Naive thymus-derived CD4-positive, alpha-beta T cell (primary cell): ENCODE results near the gene PNRC1. TPM values are rescaled to one million over a fixed set of nuclear protein-coding genes. Genes with fewer than 3 reads are reported as not detected.
A peak's percentile ranks its signal among the peaks of the same experiment; 100 is the strongest.

ENCODE experiments used
- ATAC-seq: fragments of 150-1000 bp; cut with Tn5 transposase; 2 replicates; pipeline ENCODE4 v1.10.0; 2021; ENCODE audit warnings: mild to moderate bottlenecking, moderate library complexity
- CTCF ChIA-PET: fragments of 350-600 bp; sonication (Branson Sonifier 250); formaldehyde crosslinking; loops from one replicate; lab custom pipeline; 2021; ENCODE audit warnings: antibody characterized with exemption; lab: Charles Lee
- POLR2A ChIA-PET: fragments of 350-600 bp; sonication (Branson Sonifier 250); formaldehyde crosslinking; loops from one replicate; lab custom pipeline; 2021; ENCODE audit warnings: antibody characterized with exemption, inconsistent platforms; lab: Charles Lee
- DNase-seq, 9 donors: peaks; one replicate each; pipeline versions ENCODE4 v3.0.0 to v3.0.0-alpha.2; 2020 to 2022; ENCODE audit warnings: mixed read lengths in 1 of 9
- H3K27ac ChIP-seq: one replicate; pipeline ENCODE4 v1.7.0; 2013; ENCODE audit warnings: mild to moderate bottlenecking, low read depth, low read length, moderate library complexity
- H3K27me3 ChIP-seq, 2 donors: one replicate each; pipeline ENCODE4 v1.7.0; 2013; ENCODE audit warnings: low read length in 2 of 2, mild to moderate bottlenecking in 2 of 2, moderate library complexity in 2 of 2; ENCODE audit not compliant: control insufficient read depth in 2 of 2, insufficient read depth in 2 of 2
- H3K36me3 ChIP-seq, 3 experiments: 1 replicate in 2 of 3; 2 replicates in 1 of 3; pipeline ENCODE4 v1.7.0; 2013; ENCODE audit warnings: low read length in 3 of 3, mild to moderate bottlenecking in 3 of 3, moderate library complexity in 1 of 3; ENCODE audit not compliant: insufficient read depth in 3 of 3, control insufficient read depth in 2 of 3
- H3K4me1 ChIP-seq, 2 donors: one replicate each; pipeline ENCODE4 v1.7.0; 2013; ENCODE audit warnings: low read length in 2 of 2, mild to moderate bottlenecking in 2 of 2, moderate library complexity in 1 of 2; ENCODE audit not compliant: control insufficient read depth in 2 of 2, insufficient read depth in 2 of 2
- H3K4me3 ChIP-seq: 2 replicates; pipeline ENCODE4 v1.7.0; 2013; ENCODE audit warnings: mild to moderate bottlenecking, low read length
- H3K9me3 ChIP-seq, 3 experiments: 1 replicate in 2 of 3; 2 replicates in 1 of 3; pipeline ENCODE4 v1.7.0; 2013; ENCODE audit warnings: low read length in 3 of 3; ENCODE audit not compliant: control insufficient read depth in 2 of 3
- H3K27ac Mint-ChIP-seq, 9 donors: one replicate each; pipeline ENCODE4 v1.8.0; 2020 to 2022; ENCODE audit warnings: mixed read lengths in 9 of 9, mild to moderate bottlenecking in 8 of 9, moderate library complexity in 5 of 9, inconsistent platforms in 2 of 9
- H3K27me3 Mint-ChIP-seq, 5 donors: one replicate each; pipeline ENCODE4 v1.8.0; 2021 to 2022; ENCODE audit warnings: mixed read lengths in 5 of 5, mild to moderate bottlenecking in 1 of 5
- H3K36me3 Mint-ChIP-seq, 5 donors: one replicate each; pipeline ENCODE4 v1.8.0; 2020 to 2022; ENCODE audit warnings: mixed read lengths in 5 of 5, mild to moderate bottlenecking in 3 of 5, inconsistent platforms in 1 of 5
- H3K4me1 Mint-ChIP-seq, 7 donors: one replicate each; pipeline ENCODE4 v1.8.0; 2020 to 2022; ENCODE audit warnings: mixed read lengths in 7 of 7, mild to moderate bottlenecking in 3 of 7, inconsistent platforms in 1 of 7
- H3K4me3 Mint-ChIP-seq, 10 donors: one replicate each; pipeline ENCODE4 v1.8.0; 2020 to 2022; ENCODE audit warnings: mild to moderate bottlenecking in 10 of 10, mixed read lengths in 10 of 10, moderate library complexity in 6 of 10, inconsistent platforms in 2 of 10
- H3K9me3 Mint-ChIP-seq, 11 donors: one replicate each; pipeline ENCODE4 v1.8.0; 2020 to 2022; ENCODE audit warnings: mixed read lengths in 11 of 11, mild to moderate bottlenecking in 4 of 11, inconsistent platforms in 1 of 11, moderate library complexity in 1 of 11
- intact Hi-C, 2 donors: fragments of 100-400 bp; cut with micrococcal nuclease; formaldehyde crosslinking; loops; one replicate each; pipeline ENCODE4 v1.15.1; 2023
- polyA plus RNA-seq, 2 donors: library from polyadenylated mRNA; unstranded; fragments of 300-500 nt; fragmentation: Illumina TruSeq; gene quantifications; one replicate each; pipeline ENCODE4 v1.2.3, GENCODE V29; 2021
- total RNA-seq, 6 experiments: library from RNA in 5 of 6; stranded (reverse) in 5 of 6; gene quantifications; 1 replicate in 5 of 6; 2 replicates in 1 of 6; pipeline ENCODE4 v1.2.3 and lab custom pipeline; 2021 to 2026

PNRC1 gene
- total and polyA plus RNA-seq, 7 experiments from 2014 or later, result 108 to 822 (median 763) TPM

- POLR2A ChIA-PET, result interaction anchor here (0.5 to 8.4 kb wide), 7 partner anchors 8 to 556 kb away, joined by 3 to 90 read pairs (median 6); partner anchors contain the start of gene UBE2J1
- intact Hi-C loops, result loop anchor here (5.0 kb wide), 2 partner anchors 1503 to 1677 kb away; partner anchors contain the start of genes CFAP206 (in 2 of the 2) and MAP3K7 (in 1 of the 2)
- H3K27ac ChIP-seq, result no peak overlapping the region
- peaks cover 0 to 18% (median 0%) of the 10 kb centered on the region in 11 donors for H3K9me3 Mint-ChIP-seq
- H3K9me3 ChIP-seq, result no peaks in the 10 kb centered on the region
- peak overlapping the region; percentile 7 to 92 (median 83) for H3K27ac Mint-ChIP-seq
- peaks cover 39 to 66% (median 56%) of the 10 kb centered on the region in 7 donors for H3K4me1 Mint-ChIP-seq
- peaks cover 20 to 24% of the 10 kb centered on the region in 2 donors for H3K4me1 ChIP-seq
- CTCF ChIA-PET, result interaction anchor here (0.6 to 2.4 kb wide), 4 partner anchors 12 to 1211 kb away, joined by 3 to 6 read pairs (median 3); no protein-coding TSS in a partner anchor
- peaks cover 0 to 4% (median 0%) of the 10 kb centered on the region in 5 donors for H3K27me3 Mint-ChIP-seq
- no peak overlapping the region for H3K4me3 ChIP-seq
- H3K27me3 ChIP-seq, result no peaks in the 10 kb centered on the region
- H3K36me3 Mint-ChIP-seq, result peaks cover 13 to 42% (median 30%) of the 10 kb centered on the region in 5 donors
- peak overlapping the region; percentile 16 to 99 (median 76) for H3K4me3 Mint-ChIP-seq
- peak in 3 of 9 donors; percentile 4 to 20 (median 6) for DNase-seq
- ATAC-seq, result no peak
- H3K36me3 ChIP-seq, result peaks cover 8 to 36% (median 23%) of the 10 kb centered on the region in 3 experiments
These were observed 4.0 kb downstream of the PNRC1 start for GRCh38 chr6:89084542-89084941.

- H3K4me1 Mint-ChIP-seq, result peaks cover 38 to 70% (median 61%) of the 10 kb centered on the region in 7 donors
- ATAC-seq (no peak), DNase-seq (peak in 3 of 9 donors; percentile 12 to 26 (median 18))
- H3K4me3 Mint-ChIP-seq, result peak overlapping the region; percentile 16 to 99 (median 76)
- H3K27ac Mint-ChIP-seq, result peak overlapping the region; percentile 7 to 92 (median 83)
- H3K27me3 ChIP-seq, result no peaks in the 10 kb centered on the region
- H3K9me3 Mint-ChIP-seq, result peaks cover 0 to 18% (median 0%) of the 10 kb centered on the region in 11 donors
- no peaks in the 10 kb centered on the region for H3K9me3 ChIP-seq
- ChIA-PET POLR2A (interaction anchor here (0.6 to 8.4 kb wide), 6 partner anchors 8 to 903 kb away, joined by 4 to 90 read pairs (median 6); partner anchors contain the start of gene UBE2J1), CTCF (interaction anchor here (0.6 to 0.7 kb wide), 3 partner anchors 26 to 1211 kb away, joined by 3 read pairs; no protein-coding TSS in a partner anchor)
- H3K36me3 Mint-ChIP-seq, result peaks cover 13 to 42% (median 30%) of the 10 kb centered on the region in 5 donors
- no peak overlapping the region for H3K4me3 ChIP-seq
- no peak overlapping the region for H3K27ac ChIP-seq
- peaks cover 0 to 4% (median 0%) of the 10 kb centered on the region in 5 donors for H3K27me3 Mint-ChIP-seq
- peaks cover 20 to 24% of the 10 kb centered on the region in 2 donors for H3K4me1 ChIP-seq
- intact Hi-C loops, result loop anchor here (5.0 kb wide), 2 partner anchors 1502 to 1678 kb away; partner anchors contain the start of genes CFAP206 (in 2 of the 2) and MAP3K7 (in 1 of the 2)
- H3K36me3 ChIP-seq, result peaks cover 8 to 36% (median 23%) of the 10 kb centered on the region in 3 experiments
These were observed 4.4 kb downstream of the PNRC1 start for GRCh38 chr6:89084954-89085353.

- peaks cover 8 to 35% (median 23%) of the 10 kb centered on the region in 3 experiments for H3K36me3 ChIP-seq
- Mint-ChIP-seq H3K9me3 (peaks cover 0 to 15% (median 0%) of the 10 kb centered on the region in 11 donors), H3K4me3 (peak overlapping the region in 6 of 10 donors; percentile 16 to 99 (median 50)), H3K4me1 (peaks cover 39 to 77% (median 66%) of the 10 kb centered on the region in 7 donors), H3K27me3 (peaks cover 0 to 1% (median 0%) of the 10 kb centered on the region in 5 donors), H3K27ac (peak overlapping the region in 8 of 9 donors; percentile 7 to 92 (median 68)), H3K36me3 (peaks cover 13 to 42% (median 32%) of the 10 kb centered on the region in 5 donors)
- CTCF ChIA-PET, result interaction anchor here (0.7 kb wide), 1 partner anchor 26 kb away, joined by 3 read pairs; no protein-coding TSS in a partner anchor
- intact Hi-C loops, result no loop called here
- peaks cover 20 to 24% of the 10 kb centered on the region in 2 donors for H3K4me1 ChIP-seq
- peak in 3 of 9 donors; percentile 16 to 18 (median 18) for DNase-seq
- H3K4me3 ChIP-seq, result no peak overlapping the region
- H3K27ac ChIP-seq, result no peak overlapping the region
- H3K27me3 ChIP-seq, result no peaks in the 10 kb centered on the region
- POLR2A ChIA-PET, result interaction anchor here (0.6 to 8.4 kb wide), 6 partner anchors 9 to 902 kb away, joined by 3 to 90 read pairs (median 6); partner anchors contain the start of gene UBE2J1
- no peaks in the 10 kb centered on the region for H3K9me3 ChIP-seq
- no peak for ATAC-seq
These were observed 5.1 kb downstream of the PNRC1 start for GRCh38 chr6:89085409-89086205.

GRCh38 chr6:89087881-89088280 is 7.3 kb downstream of the PNRC1 start:
- Mint-ChIP-seq H3K27me3 (no peaks in the 10 kb centered on the region), H3K4me1 (peaks cover 37 to 73% (median 63%) of the 10 kb centered on the region in 7 donors), H3K27ac (peak overlapping the region in 5 of 9 donors; percentile 3 to 60 (median 19)), H3K4me3 (no peak overlapping the region), H3K36me3 (peaks cover 9 to 36% (median 29%) of the 10 kb centered on the region in 5 donors), H3K9me3 (peaks cover 0 to 2% (median 0%) of the 10 kb centered on the region in 11 donors)
- Histone ChIP-seq H3K27me3 (no peaks in the 10 kb centered on the region), H3K4me3 (no peak overlapping the region), H3K4me1 (peaks cover 19 to 21% of the 10 kb centered on the region in 2 donors), H3K36me3 (peaks cover 8 to 24% (median 23%) of the 10 kb centered on the region in 3 experiments), H3K9me3 (no peaks in the 10 kb centered on the region), H3K27ac (no peak overlapping the region)
- ATAC-seq (no peak), DNase-seq (no peak)
- intact Hi-C loops, result no loop called here
- ChIA-PET POLR2A (no interaction called here), CTCF (no interaction called here)

GRCh38 chr6:89098461-89098860 is 17.9 kb downstream of the PNRC1 start:
- ATAC-seq, result no peak
- POLR2A ChIA-PET, result interaction anchor here (1.9 kb wide), 1 partner anchor 14 kb away, joined by 6 read pairs; no protein-coding TSS in a partner anchor

GRCh38 chr6:89100114-89100513 is 19.6 kb downstream of the PNRC1 start:
- no peak overlapping the region for H3K27ac Mint-ChIP-seq
- ChIA-PET POLR2A (interaction anchor here (1.3 kb wide), 1 partner anchor 20 kb away, joined by 5 read pairs; the partner anchor contains the start of gene PNRC1), CTCF (interaction anchor here (0.7 kb wide), 1 partner anchor 24 kb away, joined by 3 read pairs; no protein-coding TSS in a partner anchor)

More at GRCh38 chr6:89098461-89098860, 17.9 kb downstream of the PNRC1 start:
- H3K9me3 Mint-ChIP-seq, result no peaks in the 10 kb centered on the region
- H3K27ac Mint-ChIP-seq, result no peak overlapping the region
- H3K4me3 Mint-ChIP-seq, result no peak overlapping the region
- Histone ChIP-seq H3K4me1 (no peaks in the 10 kb centered on the region), H3K4me3 (no peak overlapping the region), H3K27me3 (no peaks in the 10 kb centered on the region), H3K27ac (no peak overlapping the region), H3K9me3 (no peaks in the 10 kb centered on the region), H3K36me3 (no peaks in the 10 kb centered on the region)
- intact Hi-C loops, result no loop called here
- DNase-seq, result no peak
- peaks cover 0 to 7% (median 1%) of the 10 kb centered on the region in 5 donors for H3K36me3 Mint-ChIP-seq
- peaks cover 0 to 4% (median 0%) of the 10 kb centered on the region in 7 donors for H3K4me1 Mint-ChIP-seq
- CTCF ChIA-PET, result no interaction called here
- peaks cover 0 to 4% (median 0%) of the 10 kb centered on the region in 5 donors for H3K27me3 Mint-ChIP-seq

More at GRCh38 chr6:89100114-89100513, 19.6 kb downstream of the PNRC1 start:
- Histone ChIP-seq H3K4me1 (no peaks in the 10 kb centered on the region), H3K36me3 (no peaks in the 10 kb centered on the region), H3K9me3 (no peaks in the 10 kb centered on the region), H3K27me3 (no peaks in the 10 kb centered on the region), H3K27ac (no peak overlapping the region), H3K4me3 (no peak overlapping the region)
- peaks cover 0 to 5% (median 0%) of the 10 kb centered on the region in 5 donors for H3K27me3 Mint-ChIP-seq
- H3K4me1 Mint-ChIP-seq, result peaks cover 0 to 4% (median 0%) of the 10 kb centered on the region in 7 donors
- peaks cover 0 to 8% (median 2%) of the 10 kb centered on the region in 5 donors for H3K36me3 Mint-ChIP-seq
- H3K4me3 Mint-ChIP-seq, result no peak overlapping the region
- intact Hi-C loops, result no loop called here
- H3K9me3 Mint-ChIP-seq, result no peaks in the 10 kb centered on the region
- DNase-seq (no peak), ATAC-seq (no peak)
